HFF-Myc (cell line): ENCODE measurements around the gene PGBD5.

Experiments
- DNase-seq: peaks from one replicate; pipeline ENCODE4 v3.0.0-alpha.2; 2011; ENCODE audit warnings: low read depth; ENCODE audit errors: extremely low read depth
- H3K4me3 ChIP-seq: replicated peaks from 2 replicates; pipeline ENCODE4 v1.5.1; 2011; ENCODE audit warnings: low read depth, mild to moderate bottlenecking, control low read depth, low read length
- TF ChIP-seq, protein P1 (sequence below): IDR thresholded peaks from 2 replicates; pipeline ENCODE4 v1.5.1; 2012; ENCODE audit warnings: mild to moderate bottlenecking, low read depth, low read length, control low read depth; ENCODE audit errors: missing control alignments

The PGBD5 gene

DNA sequence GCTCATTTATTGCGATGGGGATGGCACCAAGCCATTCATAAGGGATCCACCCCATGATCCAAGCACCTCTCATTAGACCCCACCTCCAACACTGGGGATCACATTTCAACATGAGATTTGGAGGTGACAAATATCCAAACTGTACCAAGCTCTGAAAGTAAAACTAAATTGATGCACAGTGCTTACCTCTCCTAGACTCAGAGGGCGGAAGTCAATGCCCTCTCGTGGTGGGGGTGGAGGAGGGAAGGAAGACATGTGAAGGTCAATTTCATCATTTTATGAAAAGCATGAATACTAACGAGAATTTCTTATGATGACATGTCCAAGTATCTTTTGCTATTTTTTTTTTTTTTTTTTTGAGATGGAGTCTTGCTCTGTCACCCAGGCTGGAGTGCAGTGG lies 120.0 kb downstream of the PGBD5 start:
- no peak overlapping the region for H3K4me3 ChIP-seq
- DNase-seq: no peak
- TF ChIP-seq, protein P1, sequence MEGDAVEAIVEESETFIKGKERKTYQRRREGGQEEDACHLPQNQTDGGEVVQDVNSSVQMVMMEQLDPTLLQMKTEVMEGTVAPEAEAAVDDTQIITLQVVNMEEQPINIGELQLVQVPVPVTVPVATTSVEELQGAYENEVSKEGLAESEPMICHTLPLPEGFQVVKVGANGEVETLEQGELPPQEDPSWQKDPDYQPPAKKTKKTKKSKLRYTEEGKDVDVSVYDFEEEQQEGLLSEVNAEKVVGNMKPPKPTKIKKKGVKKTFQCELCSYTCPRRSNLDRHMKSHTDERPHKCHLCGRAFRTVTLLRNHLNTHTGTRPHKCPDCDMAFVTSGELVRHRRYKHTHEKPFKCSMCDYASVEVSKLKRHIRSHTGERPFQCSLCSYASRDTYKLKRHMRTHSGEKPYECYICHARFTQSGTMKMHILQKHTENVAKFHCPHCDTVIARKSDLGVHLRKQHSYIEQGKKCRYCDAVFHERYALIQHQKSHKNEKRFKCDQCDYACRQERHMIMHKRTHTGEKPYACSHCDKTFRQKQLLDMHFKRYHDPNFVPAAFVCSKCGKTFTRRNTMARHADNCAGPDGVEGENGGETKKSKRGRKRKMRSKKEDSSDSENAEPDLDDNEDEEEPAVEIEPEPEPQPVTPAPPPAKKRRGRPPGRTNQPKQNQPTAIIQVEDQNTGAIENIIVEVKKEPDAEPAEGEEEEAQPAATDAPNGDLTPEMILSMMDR: no peak

DNA sequence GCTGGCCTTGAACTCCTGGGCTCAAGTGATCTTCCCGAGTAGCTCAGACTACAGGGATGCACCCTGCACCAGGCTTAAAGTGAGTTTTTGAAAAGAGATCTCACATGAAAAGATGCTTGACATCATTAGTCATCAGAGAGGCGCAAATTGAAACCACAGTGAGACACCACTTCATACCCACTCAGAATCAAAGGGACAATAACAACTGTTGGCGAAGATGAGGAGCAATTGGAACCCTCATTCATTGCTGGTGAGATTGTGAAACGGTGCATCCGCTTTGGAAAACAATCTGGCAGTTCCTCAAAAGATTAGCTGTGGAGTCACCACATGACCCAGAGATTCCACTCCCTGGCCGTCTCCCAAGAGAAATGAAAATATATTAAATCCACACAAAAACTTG lies 122.3 kb downstream of the PGBD5 start:
- H3K4me3 ChIP-seq: no peak overlapping the region
- no peak for DNase-seq
- TF ChIP-seq, protein P1: no peak

DNA sequence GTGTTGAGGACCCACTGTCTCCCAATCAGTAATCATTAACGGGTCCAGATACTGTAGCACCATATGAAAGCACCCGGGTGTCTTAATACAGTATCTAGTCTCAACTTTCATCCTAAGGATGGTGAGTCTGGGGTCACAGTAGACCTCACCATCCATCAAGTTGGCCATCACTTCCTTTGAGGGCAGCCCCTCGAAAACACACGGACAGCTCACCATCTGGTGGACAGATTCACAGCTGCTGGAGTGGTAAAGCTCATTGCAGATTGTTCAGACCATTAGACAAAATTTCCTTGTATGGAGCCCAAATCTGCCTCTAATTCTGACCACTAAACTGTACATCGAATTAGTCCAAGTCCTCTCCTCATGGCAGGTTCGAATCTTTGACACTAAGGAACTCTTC lies 123.1 kb downstream of the PGBD5 start:
- no peak overlapping the region for H3K4me3 ChIP-seq
- DNase-seq: no peak
- TF ChIP-seq, protein P1: no peak

DNA sequence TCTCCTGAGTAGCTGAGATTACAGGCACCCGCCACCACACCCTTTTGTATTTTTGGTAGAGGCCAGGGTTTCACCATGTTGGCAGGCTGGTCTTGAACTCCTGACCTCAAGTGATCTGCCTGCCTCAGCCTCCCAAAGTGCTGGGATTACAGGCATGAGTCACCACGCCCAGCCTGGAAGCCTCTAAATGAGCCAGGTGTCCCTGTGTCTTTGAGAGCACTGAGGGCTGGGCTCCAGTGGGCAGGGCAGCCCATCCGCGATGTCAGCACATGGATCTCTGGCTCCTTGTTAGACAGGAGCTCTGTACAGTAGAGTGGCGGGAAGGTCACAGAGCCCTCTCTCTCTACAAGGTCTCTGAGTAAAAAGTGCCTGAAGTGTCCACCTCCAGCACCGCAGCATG lies 124.3 kb downstream of the PGBD5 start:
- no peak overlapping the region for H3K4me3 ChIP-seq
- no peak for DNase-seq
- TF ChIP-seq, protein P1: no peak

DNA sequence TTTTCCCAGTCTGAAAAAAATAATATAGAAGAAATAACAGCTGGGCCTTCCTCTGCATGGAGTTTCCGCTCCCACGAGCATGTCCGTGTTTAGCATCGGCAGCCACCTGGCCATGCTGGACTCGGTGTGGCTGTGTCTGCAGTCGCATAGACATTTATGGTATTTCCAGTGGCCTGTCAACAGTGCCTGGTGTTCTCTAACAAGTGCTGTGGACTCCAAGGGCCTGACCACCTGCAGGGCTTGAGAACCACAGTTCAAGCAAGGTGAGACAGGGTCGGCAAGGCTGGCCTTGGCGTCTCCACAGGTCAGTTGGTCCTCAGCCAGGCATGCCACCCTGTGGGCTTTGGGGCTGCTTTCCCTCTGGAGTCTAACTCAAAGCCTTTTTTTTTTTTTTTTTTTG lies 124.8 kb downstream of the PGBD5 start:
- no peak for DNase-seq
- H3K4me3 ChIP-seq: no peak overlapping the region
- TF ChIP-seq, protein P1: no peak

DNA sequence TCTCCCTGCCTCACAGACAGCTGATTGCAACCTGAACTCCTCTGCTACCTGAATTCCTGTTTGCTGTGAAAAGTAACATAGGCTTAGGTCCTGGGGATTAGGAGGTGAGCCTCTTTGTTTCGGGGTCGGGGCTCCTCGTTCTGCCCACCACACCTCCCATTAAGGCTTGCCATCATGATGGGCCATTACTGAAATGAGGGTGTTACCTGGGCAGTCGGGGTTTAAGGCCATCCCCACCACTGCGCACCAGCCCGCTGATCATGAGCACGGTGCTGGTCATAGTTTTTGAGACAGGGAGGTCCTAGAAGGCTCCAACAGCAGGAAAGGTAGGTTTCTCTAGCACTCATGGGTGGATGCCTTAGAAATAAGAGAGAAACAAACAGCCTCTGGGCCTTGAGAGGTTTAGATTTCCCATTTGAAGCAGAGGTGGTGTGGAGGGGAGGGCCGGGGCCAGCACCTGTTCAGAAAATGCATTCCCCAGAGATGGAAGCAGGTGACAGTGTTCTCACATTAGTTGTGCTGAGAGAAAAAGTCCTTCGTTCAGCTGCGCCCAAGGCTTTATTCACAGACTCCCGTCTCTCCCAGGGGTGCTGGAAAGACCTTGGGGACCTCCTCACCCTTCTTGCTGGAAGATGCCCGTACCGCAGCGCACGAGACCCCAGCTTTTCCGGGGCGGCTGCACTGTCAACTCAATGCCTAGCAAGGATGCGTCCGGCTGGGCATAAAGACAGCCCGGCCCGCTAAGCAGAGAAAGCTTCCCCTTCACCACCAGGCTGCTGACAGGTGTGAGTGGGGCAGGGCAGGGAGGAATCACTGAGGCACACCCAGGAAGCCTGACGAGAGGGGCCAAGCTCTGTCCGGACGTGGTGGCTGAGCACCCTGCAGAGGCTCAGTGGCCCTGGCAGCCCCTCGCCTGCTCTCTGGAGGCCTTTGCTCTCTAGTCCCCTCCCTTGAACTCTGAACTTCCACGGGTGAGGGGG lies 125.5 kb downstream of the PGBD5 start:
- DNase-seq: no peak
- TF ChIP-seq, protein P1: no peak
- H3K4me3 ChIP-seq: no peak overlapping the region
